Measurements from ENCODE around the gene ANKRD42. TPM values are rescaled to one million over a fixed set of nuclear protein-coding genes. Genes with fewer than 3 reads are reported as not detected.
A peak's percentile ranks its signal among the peaks of the same experiment; 100 is the strongest.

The ANKRD42 gene
- total RNA-seq, 1 experiment from 2014 or later = 5.4 TPM

DNA sequence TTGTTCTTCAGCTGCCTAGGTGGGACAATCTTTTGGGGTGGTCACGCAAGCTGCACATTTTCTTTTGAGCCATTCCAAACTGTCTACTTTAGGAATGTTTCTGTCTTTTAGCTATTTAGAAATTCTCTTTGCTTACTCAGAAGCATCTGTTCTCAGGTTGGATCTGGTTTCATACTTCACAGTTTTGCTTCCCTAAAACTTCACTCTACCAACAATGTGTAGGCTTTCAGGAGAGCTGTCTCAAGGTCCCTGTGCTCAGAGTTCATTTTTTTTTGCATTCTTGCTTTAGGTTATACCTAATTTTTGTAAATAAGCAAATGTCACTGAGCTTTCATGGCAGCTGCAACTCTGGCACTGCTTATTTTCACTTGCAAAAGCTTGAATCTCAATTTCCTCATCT is 55.9 kb downstream of the ANKRD42 start:
- H3K4me3 ChIP-seq (replicated peaks in 1 of 2; ENCODE audit: low read depth in 1 of 2, low read length in 2 of 2) = no peak overlapping the region
- H3K27ac ChIP-seq (ENCODE audit: low read depth, low read length) = no peak overlapping the region
- ChIA-PET CTCF (interaction anchor here (1.0 to 1.5 kb wide), 11 partner anchors 9 to 382 kb away, joined by 3 to 5 read pairs (median 4); partner anchors contain the start of genes DDIAS and PRCP), POLR2A (no interaction called here), RAD21 (ENCODE audit: low non-redundant PET in 1 of 2, low total read pairs in 2 of 2, uncharacterized antibody in 2 of 2, unreplicated experiment in 2 of 2) (no interaction called here)
- H3K9ac ChIP-seq (ENCODE audit: low read length) = no peak overlapping the region
- no peaks in the 10 kb centered on the region for H4K20me1 ChIP-seq (ENCODE audit: insufficient read depth)
- ATAC-seq (no peak), DNase-seq (ENCODE audit: low read depth, low spot score) (no peak)
- H2AFZ ChIP-seq (ENCODE audit: low read depth, low read length, poor library complexity, severe bottlenecking) = no peak overlapping the region
- BruUV-seq (replicated peaks) = no TSS peak
- no peaks in the 10 kb centered on the region for H3K9me3 ChIP-seq (ENCODE audit: control insufficient read depth in 1 of 2, insufficient read depth in 1 of 2, low read depth in 1 of 2, low read length in 2 of 2)
- TF ChIP-seq JUND (IDR thresholded peaks at IDR 0.05) = no peak
- TF ChIP-seq ZNF274 (IDR thresholded peaks at IDR 0.05; ENCODE audit: low read depth, low read length) = no peak
- TF ChIP-seq EZH2 (IDR thresholded peaks at IDR 0.05) = no peak
- TF ChIP-seq, protein P1, sequence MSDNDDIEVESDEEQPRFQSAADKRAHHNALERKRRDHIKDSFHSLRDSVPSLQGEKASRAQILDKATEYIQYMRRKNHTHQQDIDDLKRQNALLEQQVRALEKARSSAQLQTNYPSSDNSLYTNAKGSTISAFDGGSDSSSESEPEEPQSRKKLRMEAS (IDR thresholded peaks at IDR 0.05) = no peak
- no peak for TF ChIP-seq YY1 (IDR thresholded peaks at IDR 0.05; ENCODE audit: extremely low read depth, insufficient replicate concordance, low read depth, low read length)
- TF ChIP-seq RAD21 (IDR thresholded peaks at IDR 0.05; ENCODE audit: low read depth) = no peak
- intact Hi-C loops (cut with micrococcal nuclease) = no loop called here
- no peaks in the 10 kb centered on the region for H3K9me2 ChIP-seq (ENCODE audit: insufficient read depth)
- H3K4me2 ChIP-seq (ENCODE audit: low read length) = no peak overlapping the region
- H3K36me3 ChIP-seq (ENCODE audit: control insufficient read depth in 1 of 2, insufficient read depth in 2 of 2, low read length in 2 of 2) = no peaks in the 10 kb centered on the region
- no peaks in the 10 kb centered on the region for H3K27me3 ChIP-seq (ENCODE audit: insufficient read depth, low read length)
- H3K4me1 ChIP-seq (ENCODE audit: control insufficient read depth in 1 of 2, insufficient read depth in 2 of 2, low read length in 2 of 2) = no peaks in the 10 kb centered on the region
- H3K79me2 ChIP-seq (ENCODE audit: insufficient read depth, low read length) = no peaks in the 10 kb centered on the region

DNA sequence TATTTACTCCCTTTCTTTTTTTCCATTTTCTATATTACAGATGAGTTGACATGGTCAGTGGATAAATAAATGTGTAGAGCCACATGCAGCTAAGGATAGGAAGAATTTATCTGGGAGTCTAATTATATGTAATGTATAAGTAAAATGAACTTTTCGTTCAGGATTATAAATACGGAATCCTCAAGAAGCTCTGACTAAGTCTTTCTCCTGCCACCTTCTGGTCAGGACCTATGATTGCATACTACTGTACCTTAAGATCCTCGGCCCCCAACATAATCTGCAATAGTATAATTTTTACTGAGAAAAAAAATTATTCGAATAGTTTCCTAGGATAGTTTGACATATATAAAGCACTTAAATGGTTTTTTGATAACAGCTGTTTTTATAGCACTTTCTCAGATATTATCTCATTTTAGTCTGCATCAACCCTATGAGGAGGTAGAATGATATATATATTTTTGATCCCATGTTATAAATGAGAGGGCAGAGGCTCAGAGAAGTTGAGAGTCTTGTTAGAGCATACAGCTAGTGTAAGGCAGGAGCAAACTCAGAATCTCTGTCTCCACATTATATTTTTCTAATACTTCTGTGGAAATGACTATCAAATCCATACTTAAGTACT is 56.6 kb downstream of the ANKRD42 start:
- CTCF ChIA-PET = interaction anchor here (0.9 to 1.5 kb wide), 12 partner anchors 8 to 383 kb away, joined by 3 to 5 read pairs (median 4); partner anchors contain the start of genes DDIAS and PRCP
- intact Hi-C loops (cut with micrococcal nuclease) = loop anchor here (1.0 to 5.0 kb wide), 2 partner anchors 163 to 344 kb away; no protein-coding TSS in a partner anchor
- DNase-seq (ENCODE audit: low read depth, low spot score) (peak; percentile 21), ATAC-seq (peak; percentile 86)
- no peak for TF ChIP-seq YY1 (IDR thresholded peaks at IDR 0.05; ENCODE audit: extremely low read depth, insufficient replicate concordance, low read depth, low read length)
- no peak for TF ChIP-seq SRF (IDR thresholded peaks at IDR 0.05; ENCODE audit: low read depth)
- TF ChIP-seq EZH2phosphoT487 (IDR thresholded peaks at IDR 0.05; ENCODE audit: borderline replicate concordance) = no peak
- peak; percentile 66 for TF ChIP-seq RAD21 (IDR thresholded peaks at IDR 0.05; ENCODE audit: low read depth)
- no peak for TF ChIP-seq TCF7L2 (IDR thresholded peaks at IDR 0.05; ENCODE audit: borderline replicate concordance, extremely low read depth, insufficient read depth, insufficient read length)
- TF ChIP-seq JUND (IDR thresholded peaks at IDR 0.05) = no peak
- no peak for TF ChIP-seq ELF1 (IDR thresholded peaks at IDR 0.05; ENCODE audit: borderline replicate concordance, low read depth)
- TF ChIP-seq, protein P1 (IDR thresholded peaks at IDR 0.05) = no peak
- TF ChIP-seq, protein P2, sequence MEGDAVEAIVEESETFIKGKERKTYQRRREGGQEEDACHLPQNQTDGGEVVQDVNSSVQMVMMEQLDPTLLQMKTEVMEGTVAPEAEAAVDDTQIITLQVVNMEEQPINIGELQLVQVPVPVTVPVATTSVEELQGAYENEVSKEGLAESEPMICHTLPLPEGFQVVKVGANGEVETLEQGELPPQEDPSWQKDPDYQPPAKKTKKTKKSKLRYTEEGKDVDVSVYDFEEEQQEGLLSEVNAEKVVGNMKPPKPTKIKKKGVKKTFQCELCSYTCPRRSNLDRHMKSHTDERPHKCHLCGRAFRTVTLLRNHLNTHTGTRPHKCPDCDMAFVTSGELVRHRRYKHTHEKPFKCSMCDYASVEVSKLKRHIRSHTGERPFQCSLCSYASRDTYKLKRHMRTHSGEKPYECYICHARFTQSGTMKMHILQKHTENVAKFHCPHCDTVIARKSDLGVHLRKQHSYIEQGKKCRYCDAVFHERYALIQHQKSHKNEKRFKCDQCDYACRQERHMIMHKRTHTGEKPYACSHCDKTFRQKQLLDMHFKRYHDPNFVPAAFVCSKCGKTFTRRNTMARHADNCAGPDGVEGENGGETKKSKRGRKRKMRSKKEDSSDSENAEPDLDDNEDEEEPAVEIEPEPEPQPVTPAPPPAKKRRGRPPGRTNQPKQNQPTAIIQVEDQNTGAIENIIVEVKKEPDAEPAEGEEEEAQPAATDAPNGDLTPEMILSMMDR (IDR thresholded peaks at IDR 0.05 in 2 of 3, conservative IDR thresholded peaks at IDR 0.05 in 1 of 3; ENCODE audit: borderline replicate concordance in 1 of 3, insufficient read depth in 1 of 3, low read depth in 2 of 3, low read length in 2 of 3) = peak; percentile 62 to 66 (median 64)
- Histone ChIP-seq H3K27me3 (ENCODE audit: insufficient read depth, low read length) (no peaks in the 10 kb centered on the region), H3K9me3 (ENCODE audit: control insufficient read depth in 1 of 2, insufficient read depth in 1 of 2, low read depth in 1 of 2, low read length in 2 of 2) (no peaks in the 10 kb centered on the region), H3K4me1 (ENCODE audit: control insufficient read depth in 1 of 2, insufficient read depth in 2 of 2, low read length in 2 of 2) (no peaks in the 10 kb centered on the region), H4K20me1 (ENCODE audit: insufficient read depth) (no peaks in the 10 kb centered on the region), H2AFZ (ENCODE audit: low read depth, low read length, poor library complexity, severe bottlenecking) (no peak overlapping the region), H3K9ac (ENCODE audit: low read length) (no peak overlapping the region), H3K36me3 (ENCODE audit: control insufficient read depth in 1 of 2, insufficient read depth in 2 of 2, low read length in 2 of 2) (no peaks in the 10 kb centered on the region), H3K79me2 (ENCODE audit: insufficient read depth, low read length) (no peaks in the 10 kb centered on the region), H3K4me2 (ENCODE audit: low read length) (no peak overlapping the region), H3K9me2 (ENCODE audit: insufficient read depth) (no peaks in the 10 kb centered on the region), H3K4me3 (replicated peaks in 1 of 2; ENCODE audit: low read depth in 1 of 2, low read length in 2 of 2) (no peak overlapping the region), H3K27ac (ENCODE audit: low read depth, low read length) (no peak overlapping the region)
- RAD21 ChIA-PET (ENCODE audit: low non-redundant PET in 1 of 2, low total read pairs in 2 of 2, uncharacterized antibody in 2 of 2, unreplicated experiment in 2 of 2) = no interaction called here
- POLR2A ChIA-PET = interaction anchor here (0.9 kb wide), 1 partner anchor 11 kb away, joined by 3 read pairs; no protein-coding TSS in a partner anchor
- no TSS peak for BruUV-seq (replicated peaks)

Data from HCT116 (cell line).